NCI-H1417 treated with DMSO at 0.1 percent for 48 hours (cell line): Measurements from ENCODE around the gene FTL.

Source experiments
- DNase-seq: peaks from one replicate; lab custom pipeline; 2025; lab: John Stamatoyannopoulos, UW

Gene FTL

GRCh38 chr19:48945817-48946216 lies 19.3 kb upstream of the FTL start:
- no peak for DNase-seq

- DNase-seq: no peak
Observed at GRCh38 chr19:48946463-48947257, 18.4 kb upstream of the FTL start.

GRCh38 chr19:48947258-48947542 lies 17.9 kb upstream of the FTL start:
- no peak for DNase-seq

GRCh38 chr19:48950159-48950558 lies 14.9 kb upstream of the FTL start:
- no peak for DNase-seq

- DNase-seq: no peak
Observed at GRCh38 chr19:48950830-48951519, 14.1 kb upstream of the FTL start.

- DNase-seq: no peak
Observed at GRCh38 chr19:48953141-48953540, 12.0 kb upstream of the FTL start.

- DNase-seq: no peak
Observed at GRCh38 chr19:48953990-48954594, 11.0 kb upstream of the FTL start.

- peak; percentile 84 for DNase-seq
Observed at GRCh38 chr19:48954595-48955307, 10.4 kb upstream of the FTL start, which contains the start of gene BAX. Gene BAX, plus strand, starts transcription at chr19:48954875. Its CDS starts 54 bp downstream, at chr19:48954929.

- no peak for DNase-seq
Observed at GRCh38 chr19:48955308-48955958, 9.7 kb upstream of the FTL start.

- DNase-seq: no peak
Observed at GRCh38 chr19:48958006-48958405, 7.1 kb upstream of the FTL start.

GRCh38 chr19:48959341-48960239 lies 5.5 kb upstream of the FTL start:
- no peak for DNase-seq

GRCh38 chr19:48961051-48961649 lies 4.0 kb upstream of the FTL start:
- DNase-seq: no peak

GRCh38 chr19:48961673-48962028 lies 3.5 kb upstream of the FTL start:
- no peak for DNase-seq

- no peak for DNase-seq
Observed at GRCh38 chr19:48962029-48962848, 2.9 kb upstream of the FTL start.

GRCh38 chr19:48962849-48963165 lies 2.3 kb upstream of the FTL start:
- no peak for DNase-seq

- DNase-seq: no peak
Observed at GRCh38 chr19:48963371-48964204, 1.5 kb upstream of the FTL start.

GRCh38 chr19:48964205-48965039 lies 687 bp upstream of the FTL start:
- no peak for DNase-seq
